ENCODE measurements around the gene SYNGR3.
A peak's percentile ranks its signal among the peaks of the same experiment; 100 is the strongest.

Gene SYNGR3, protein sequence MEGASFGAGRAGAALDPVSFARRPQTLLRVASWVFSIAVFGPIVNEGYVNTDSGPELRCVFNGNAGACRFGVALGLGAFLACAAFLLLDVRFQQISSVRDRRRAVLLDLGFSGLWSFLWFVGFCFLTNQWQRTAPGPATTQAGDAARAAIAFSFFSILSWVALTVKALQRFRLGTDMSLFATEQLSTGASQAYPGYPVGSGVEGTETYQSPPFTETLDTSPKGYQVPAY

DNA sequence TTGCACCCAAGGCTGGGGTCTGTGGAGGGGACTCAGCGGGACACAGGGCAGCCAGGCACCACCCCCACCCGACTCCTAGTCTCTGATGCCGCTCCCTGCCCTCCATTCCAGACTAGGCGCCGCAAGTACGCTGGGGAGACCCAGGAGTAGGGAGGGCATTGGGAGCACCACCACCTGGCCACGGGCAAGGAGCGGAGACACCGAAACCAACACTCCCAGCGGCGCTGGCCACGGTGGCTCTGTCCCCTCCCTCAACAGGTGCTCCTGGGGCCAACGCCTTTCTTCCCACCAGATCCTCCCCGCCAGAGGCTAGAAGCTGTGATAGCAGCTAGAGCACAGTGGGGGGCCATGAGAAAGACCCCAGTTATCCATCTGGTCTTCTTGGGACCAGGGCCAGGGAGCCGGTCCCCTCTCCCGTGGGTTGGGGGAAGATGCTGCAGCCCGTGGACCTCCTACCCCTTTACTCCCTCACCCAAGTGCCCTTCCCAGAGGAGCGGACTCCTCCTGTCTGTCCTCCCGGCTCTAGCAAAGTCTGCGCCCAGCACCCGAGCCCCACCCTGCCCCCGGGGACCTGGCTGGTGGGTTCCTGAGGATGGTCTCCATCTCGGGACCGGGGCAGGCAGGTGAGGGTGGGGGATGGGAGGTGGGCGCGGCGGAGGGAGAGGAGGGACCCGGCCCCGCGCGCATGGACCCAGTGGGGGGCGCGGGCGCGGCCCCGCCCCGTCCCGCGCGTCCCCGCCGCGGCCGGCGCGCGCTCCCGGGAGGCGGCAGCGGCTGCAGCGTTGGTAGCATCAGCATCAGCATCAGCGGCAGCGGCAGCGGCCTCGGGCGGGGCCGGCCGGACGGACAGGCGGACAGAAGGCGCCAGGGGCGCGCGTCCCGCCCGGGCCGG is at the start of gene SYNGR3:
Gene SYNGR3 (plus strand): TSS at position 762 of the 892 bp plus-strand sequence. CDS start 133 bp downstream, outside the sequence.
- H3K4me3 ChIP-seq (ENCODE audit: low read depth in 1 of 2, low read length in 2 of 2): peak within 1 kb of the TSS in 1 of 2 donors; percentile 24
- H3K27me3 ChIP-seq (ENCODE audit: low read depth, low read length): peaks cover 21% of the 10 kb centered on the region
- no peaks in the 10 kb centered on the region for H3K9me3 ChIP-seq (ENCODE audit: control insufficient read depth in 1 of 2, low read length in 2 of 2)
- peaks cover 9 to 29% of the 10 kb centered on the region in 2 donors for H3K4me1 ChIP-seq (ENCODE audit: control insufficient read depth in 1 of 2, insufficient read depth in 2 of 2, low read length in 2 of 2)
- H3K36me3 ChIP-seq (ENCODE audit: control insufficient read depth in 1 of 2, insufficient read depth in 2 of 2, low read length in 2 of 2): peaks cover 6 to 21% of the 10 kb centered on the region in 2 donors
- no peak within 1 kb of the TSS for H3K27ac ChIP-seq (ENCODE audit: low read length)

- Histone ChIP-seq H3K9me3 (ENCODE audit: control insufficient read depth in 1 of 2, low read length in 2 of 2) (no peaks in the 10 kb centered on the region), H3K36me3 (ENCODE audit: control insufficient read depth in 1 of 2, insufficient read depth in 2 of 2, low read length in 2 of 2) (peaks cover 16 to 40% of the 10 kb centered on the region in 2 donors), H3K27ac (ENCODE audit: low read length) (no peak overlapping the region), H3K4me1 (ENCODE audit: control insufficient read depth in 1 of 2, insufficient read depth in 2 of 2, low read length in 2 of 2) (peaks cover 10 to 15% of the 10 kb centered on the region in 2 donors), H3K4me3 (ENCODE audit: low read depth in 1 of 2, low read length in 2 of 2) (peak overlapping the region in 1 of 2 donors; percentile 95), H3K27me3 (ENCODE audit: low read depth, low read length) (no peaks in the 10 kb centered on the region)
Measured at GRCh38 chr16:1940273-1941161, 49.3 kb upstream of the SYNGR3 start.

DNA sequence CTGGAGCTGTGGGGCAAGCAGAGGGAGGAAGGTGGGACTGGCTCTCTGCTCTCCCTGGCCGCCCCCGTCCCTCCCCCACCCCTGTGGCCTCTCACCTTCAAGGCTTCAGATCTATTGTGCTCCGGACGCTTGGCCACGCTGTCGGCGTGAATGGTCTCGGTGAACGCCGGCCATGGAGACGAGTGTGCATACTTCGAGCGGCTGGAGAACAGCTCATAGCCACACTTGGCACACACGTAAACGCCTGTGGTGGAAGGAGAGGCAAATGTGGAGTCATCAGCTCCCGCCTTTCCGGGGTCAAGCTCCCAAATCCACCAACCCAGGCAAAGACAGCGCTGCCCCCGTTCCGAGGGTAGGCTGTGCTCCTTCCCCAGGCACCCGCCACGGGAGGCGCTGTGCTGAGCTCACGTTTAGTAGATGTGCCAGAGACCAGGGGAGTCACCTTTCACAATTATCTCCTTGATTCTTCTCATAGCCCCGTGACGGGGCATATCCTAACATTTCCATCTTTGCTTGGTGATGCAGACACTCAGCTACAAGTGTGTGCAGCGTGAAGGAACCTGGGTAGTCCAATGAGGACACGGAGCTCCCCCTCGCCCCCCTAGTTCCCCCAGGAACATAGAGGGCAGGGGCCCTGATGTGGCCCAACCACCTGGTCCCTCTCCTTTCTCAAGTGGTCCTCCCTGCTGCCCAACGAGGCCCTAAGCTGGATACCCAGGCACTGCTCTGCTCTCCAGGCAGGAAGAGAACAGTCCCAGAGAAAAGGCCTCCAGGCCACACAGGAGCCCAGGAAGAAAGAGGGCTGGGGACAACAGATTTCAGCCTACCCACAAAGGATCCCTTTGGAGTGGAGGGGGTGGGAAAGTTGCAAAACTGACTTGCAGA is 48.4 kb upstream of the SYNGR3 start:
- Histone ChIP-seq H3K27me3 (ENCODE audit: low read depth, low read length) (no peaks in the 10 kb centered on the region), H3K4me3 (ENCODE audit: low read depth in 1 of 2, low read length in 2 of 2) (peak overlapping the region; percentile 74 to 95), H3K36me3 (ENCODE audit: control insufficient read depth in 1 of 2, insufficient read depth in 2 of 2, low read length in 2 of 2) (peaks cover 16 to 40% of the 10 kb centered on the region in 2 donors), H3K27ac (ENCODE audit: low read length) (no peak overlapping the region), H3K9me3 (ENCODE audit: control insufficient read depth in 1 of 2, low read length in 2 of 2) (no peaks in the 10 kb centered on the region), H3K4me1 (ENCODE audit: control insufficient read depth in 1 of 2, insufficient read depth in 2 of 2, low read length in 2 of 2) (peaks cover 10 to 15% of the 10 kb centered on the region in 2 donors)

- Histone ChIP-seq H3K9me3 (ENCODE audit: control insufficient read depth in 1 of 2, low read length in 2 of 2) (no peaks in the 10 kb centered on the region), H3K27ac (ENCODE audit: low read length) (no peak overlapping the region), H3K27me3 (ENCODE audit: low read depth, low read length) (no peaks in the 10 kb centered on the region), H3K4me1 (ENCODE audit: control insufficient read depth in 1 of 2, insufficient read depth in 2 of 2, low read length in 2 of 2) (peaks cover 10 to 15% of the 10 kb centered on the region in 2 donors), H3K36me3 (ENCODE audit: control insufficient read depth in 1 of 2, insufficient read depth in 2 of 2, low read length in 2 of 2) (peaks cover 12 to 36% of the 10 kb centered on the region in 2 donors), H3K4me3 (ENCODE audit: low read depth in 1 of 2, low read length in 2 of 2) (peak overlapping the region; percentile 74 to 95)
Measured at GRCh38 chr16:1942047-1942809, 47.5 kb upstream of the SYNGR3 start.

GRCh38 chr16:1942810-1943726 is 46.7 kb upstream of the SYNGR3 start, which contains the start of gene MSRB1:
MSRB1 (minus strand) TSS chr16:1943199; CDS start chr16:1943156, 43 bp downstream.
- Histone ChIP-seq H3K4me1 (ENCODE audit: control insufficient read depth in 1 of 2, insufficient read depth in 2 of 2, low read length in 2 of 2) (peaks cover 10 to 15% of the 10 kb centered on the region in 2 donors), H3K36me3 (ENCODE audit: control insufficient read depth in 1 of 2, insufficient read depth in 2 of 2, low read length in 2 of 2) (peaks cover 10 to 28% of the 10 kb centered on the region in 2 donors), H3K9me3 (ENCODE audit: control insufficient read depth in 1 of 2, low read length in 2 of 2) (no peaks in the 10 kb centered on the region), H3K27ac (ENCODE audit: low read length) (peak within 1 kb of the TSS; percentile 60), H3K4me3 (ENCODE audit: low read depth in 1 of 2, low read length in 2 of 2) (peak within 1 kb of the TSS; percentile 74 to 95), H3K27me3 (ENCODE audit: low read depth, low read length) (no peaks in the 10 kb centered on the region)

GRCh38 chr16:1944612-1945199 is 45.1 kb upstream of the SYNGR3 start:
- no peak overlapping the region for H3K27ac ChIP-seq (ENCODE audit: low read length)
- H3K4me1 ChIP-seq (ENCODE audit: control insufficient read depth in 1 of 2, insufficient read depth in 2 of 2, low read length in 2 of 2): peaks cover 10 to 15% of the 10 kb centered on the region in 2 donors
- H3K4me3 ChIP-seq (ENCODE audit: low read depth in 1 of 2, low read length in 2 of 2): no peak overlapping the region
- H3K27me3 ChIP-seq (ENCODE audit: low read depth, low read length): no peaks in the 10 kb centered on the region
- H3K9me3 ChIP-seq (ENCODE audit: control insufficient read depth in 1 of 2, low read length in 2 of 2): no peaks in the 10 kb centered on the region
- peaks cover 0 to 12% of the 10 kb centered on the region in 2 donors for H3K36me3 ChIP-seq (ENCODE audit: control insufficient read depth in 1 of 2, insufficient read depth in 2 of 2, low read length in 2 of 2)

- Histone ChIP-seq H3K9me3 (ENCODE audit: control insufficient read depth in 1 of 2, low read length in 2 of 2) (no peaks in the 10 kb centered on the region), H3K27me3 (ENCODE audit: low read depth, low read length) (no peaks in the 10 kb centered on the region), H3K36me3 (ENCODE audit: control insufficient read depth in 1 of 2, insufficient read depth in 2 of 2, low read length in 2 of 2) (peaks cover 0 to 4% of the 10 kb centered on the region in 2 donors), H3K4me1 (ENCODE audit: control insufficient read depth in 1 of 2, insufficient read depth in 2 of 2, low read length in 2 of 2) (peaks cover 10 to 15% of the 10 kb centered on the region in 2 donors), H3K27ac (ENCODE audit: low read length) (no peak overlapping the region), H3K4me3 (ENCODE audit: low read depth in 1 of 2, low read length in 2 of 2) (no peak overlapping the region)
Measured at GRCh38 chr16:1945559-1946391, 44.0 kb upstream of the SYNGR3 start.

- Histone ChIP-seq H3K4me1 (ENCODE audit: control insufficient read depth in 1 of 2, insufficient read depth in 2 of 2, low read length in 2 of 2) (peaks cover 6 to 11% of the 10 kb centered on the region in 2 donors), H3K9me3 (ENCODE audit: control insufficient read depth in 1 of 2, low read length in 2 of 2) (no peaks in the 10 kb centered on the region), H3K27ac (ENCODE audit: low read length) (no peak overlapping the region), H3K4me3 (ENCODE audit: low read depth in 1 of 2, low read length in 2 of 2) (no peak overlapping the region), H3K27me3 (ENCODE audit: low read depth, low read length) (no peaks in the 10 kb centered on the region), H3K36me3 (ENCODE audit: control insufficient read depth in 1 of 2, insufficient read depth in 2 of 2, low read length in 2 of 2) (no peaks in the 10 kb centered on the region)
Measured at GRCh38 chr16:1946495-1947368, 43.0 kb upstream of the SYNGR3 start.
